Activated T-helper 2 cell treated with anti-CD3 and anti-CD28 coated beads, Interferon-gamma antibody, Interleukin-2, Interleukin-4, amounts not matched to agents 10 μg/mL and 5 μg/mL and 100 μg/mL, durations not matched to agents 14 hours and 24 hours and 36 hours (primary cell): ENCODE measurements around the gene OR52L1. TPM values are rescaled to one million over a fixed set of nuclear protein-coding genes. Genes with fewer than 3 reads are reported as not detected.

Source experiments
- total RNA-seq: library from RNA; stranded (reverse); gene quantifications from 2 replicates; pipeline ENCODE4 v1.2.3, GENCODE V29; 2022

The OR52L1 gene
- total RNA-seq, 1 donor from 2014 or later: not detected

Other genes with a start within 250 kb of the OR52L1 start
- not detected in 2 replicates for gene OR52N4, start 232.7 kb downstream of the OR52L1 start, total RNA-seq
- not detected in 2 replicates for gene OR52N5, start 203.6 kb downstream of the OR52L1 start, total RNA-seq
- gene OR52N1, start 195.7 kb downstream of the OR52L1 start, total RNA-seq: not detected in 2 replicates
- not detected in 2 replicates for gene OR52N2, start 178.1 kb downstream of the OR52L1 start, total RNA-seq
- not detected in 2 replicates for gene OR52E6, start 145.1 kb downstream of the OR52L1 start, total RNA-seq
- gene OR52E8, start 129.3 kb downstream of the OR52L1 start, total RNA-seq: not detected in 2 replicates
- not detected in 2 replicates for gene OR52E4, start 106.4 kb downstream of the OR52L1 start, total RNA-seq
- not detected in 2 replicates for gene OR52E5, start 93.8 kb downstream of the OR52L1 start, total RNA-seq
- not detected in 2 replicates for gene OR56A3, start 44.7 kb downstream of the OR52L1 start, total RNA-seq
- not detected in 2 replicates for gene OR56A5, start 18.5 kb downstream of the OR52L1 start, total RNA-seq
- not detected in 2 replicates for gene OR56A4, start 20.0 kb upstream of the OR52L1 start, total RNA-seq
- not detected in 2 replicates for gene OR56A1, start 43.8 kb upstream of the OR52L1 start, total RNA-seq
- gene OR56B4, start 120.7 kb upstream of the OR52L1 start, total RNA-seq: not detected in 2 replicates
- not detected in 2 replicates for gene OR52B2, start 183.3 kb upstream of the OR52L1 start, total RNA-seq
- gene OR52W1, start 212.2 kb upstream of the OR52L1 start, total RNA-seq: not detected in 2 replicates
- gene C11orf42, start 218.6 kb upstream of the OR52L1 start, total RNA-seq: not detected in 2 replicates
- gene FHIP1B, start 247.7 kb upstream of the OR52L1 start, total RNA-seq: 17.6 and 17.9 TPM in 2 replicates